A673 (cell line): ENCODE measurements around the gene HTR3B.

ENCODE experiments used
- CTCF ChIP-seq: fragments of 300-800, 200-600 bp; sonication (generic); conservative IDR thresholded peaks from 2 replicates; pipeline ENCODE4 v1.5.1; 2017; ENCODE audit warnings: low read depth, mild to moderate bottlenecking, antibody characterized with exemption, low read length, moderate library complexity, mixed read lengths
- EZH2 ChIP-seq: fragments of 200-600 bp; sonication (generic); IDR thresholded peaks from 2 replicates; pipeline ENCODE4 v1.6.1; 2017; ENCODE audit warnings: borderline replicate concordance, low read depth, mild to moderate bottlenecking, mixed read lengths, antibody characterized with exemption, low read length; ENCODE audit not compliant: poor library complexity, severe bottlenecking

- no peak for TF ChIP-seq CTCF
- TF ChIP-seq EZH2, result no peak
These were observed 48.0 kb downstream of the HTR3B start for GRCh38 chr11:113952588-113952987.
